Keratinocyte (primary cell): ENCODE data around the gene COG5.

ENCODE experiments used
- EZH2 ChIP-seq: IDR thresholded peaks from one replicate; pipeline ENCODE4 v1.6.1; 2012; ENCODE audit warnings: inconsistent platforms, mild to moderate bottlenecking, low read length, moderate library complexity
- TF ChIP-seq, protein P1 (sequence below), 3 experiments: IDR thresholded peaks in 1 of 3; conservative IDR thresholded peaks in 1 of 3; optimal IDR thresholded peaks in 1 of 3; 2 replicates in 2 of 3; 3 replicates in 1 of 3; pipeline versions ENCODE3 to v1.5.1; 2011; ENCODE audit warnings: low read length in 3 of 3, mild to moderate bottlenecking in 3 of 3, moderate library complexity in 2 of 3, control low read depth in 1 of 3, inconsistent platforms in 1 of 3; ENCODE audit not compliant: insufficient read depth in 2 of 3; ENCODE audit errors: extremely low read depth in 1 of 3

DNA sequence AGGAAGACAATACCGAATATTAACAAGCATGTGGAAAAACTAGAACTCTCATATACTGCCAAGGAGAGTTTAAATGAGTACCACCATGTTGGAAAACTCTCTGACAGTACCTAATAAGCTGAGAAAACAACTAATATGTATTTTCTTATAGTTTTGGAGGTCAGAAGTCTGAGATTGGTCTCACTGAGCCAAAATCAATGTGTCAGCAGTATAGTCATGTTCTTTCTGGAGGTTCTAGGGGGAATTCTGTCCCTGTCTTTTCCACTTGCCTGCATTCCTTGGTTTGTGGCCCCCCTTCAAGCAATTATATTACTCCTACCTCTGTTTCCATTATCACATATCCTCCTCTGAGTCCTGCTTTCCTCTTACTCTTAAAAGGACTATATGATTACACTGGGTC is 250.4 kb downstream of the COG5 start:
- TF ChIP-seq, protein P1, sequence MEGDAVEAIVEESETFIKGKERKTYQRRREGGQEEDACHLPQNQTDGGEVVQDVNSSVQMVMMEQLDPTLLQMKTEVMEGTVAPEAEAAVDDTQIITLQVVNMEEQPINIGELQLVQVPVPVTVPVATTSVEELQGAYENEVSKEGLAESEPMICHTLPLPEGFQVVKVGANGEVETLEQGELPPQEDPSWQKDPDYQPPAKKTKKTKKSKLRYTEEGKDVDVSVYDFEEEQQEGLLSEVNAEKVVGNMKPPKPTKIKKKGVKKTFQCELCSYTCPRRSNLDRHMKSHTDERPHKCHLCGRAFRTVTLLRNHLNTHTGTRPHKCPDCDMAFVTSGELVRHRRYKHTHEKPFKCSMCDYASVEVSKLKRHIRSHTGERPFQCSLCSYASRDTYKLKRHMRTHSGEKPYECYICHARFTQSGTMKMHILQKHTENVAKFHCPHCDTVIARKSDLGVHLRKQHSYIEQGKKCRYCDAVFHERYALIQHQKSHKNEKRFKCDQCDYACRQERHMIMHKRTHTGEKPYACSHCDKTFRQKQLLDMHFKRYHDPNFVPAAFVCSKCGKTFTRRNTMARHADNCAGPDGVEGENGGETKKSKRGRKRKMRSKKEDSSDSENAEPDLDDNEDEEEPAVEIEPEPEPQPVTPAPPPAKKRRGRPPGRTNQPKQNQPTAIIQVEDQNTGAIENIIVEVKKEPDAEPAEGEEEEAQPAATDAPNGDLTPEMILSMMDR (optimal IDR thresholded peaks at IDR 0.05 in 1 of 3, IDR thresholded peaks at IDR 0.05 in 1 of 3, conservative IDR thresholded peaks at IDR 0.05 in 1 of 3; ENCODE audit: extremely low read depth in 1 of 3, insufficient read depth in 2 of 3, low read length in 3 of 3) = no peak
- TF ChIP-seq EZH2 = no peak
